Neural cell (in vitro differentiated cells): ENCODE results near the gene TIAM2. TPM values are rescaled to one million over a fixed set of nuclear protein-coding genes. Genes with fewer than 3 reads are reported as not detected.

Source experiments
- H2AFZ ChIP-seq: fragments of 200-600, 300-800 bp; sonication (generic), shearing (Covaris generic); 2 replicates; pipeline ENCODE4 v1.6.0; 2014; ENCODE audit warnings: low read depth, mild to moderate bottlenecking, antibody characterized with exemption, low read length, moderate library complexity
- H3F3A ChIP-seq: fragments of 200-600 bp; shearing (Covaris generic); 2 replicates; pipeline ENCODE4 v1.6.1; 2016; ENCODE audit warnings: mild to moderate bottlenecking, moderate library complexity, mixed read lengths, antibody characterized with exemption, low read length; ENCODE audit not compliant: insufficient read depth, poor library complexity, severe bottlenecking
- H3K27ac ChIP-seq: fragments of 200-600, 300-800 bp; sonication (generic), shearing (Covaris generic); 2 replicates; pipeline ENCODE4 v1.5.1; 2014; ENCODE audit warnings: mild to moderate bottlenecking, low read length, moderate library complexity
- H3K27me3 ChIP-seq: fragments of 300-800, 200-600 bp; sonication (generic), shearing (Covaris generic); 2 replicates; pipeline ENCODE4 v1.6.0; 2014; ENCODE audit warnings: mild to moderate bottlenecking, low read depth, low read length, moderate library complexity; ENCODE audit not compliant: insufficient read depth
- H3K36me3 ChIP-seq: fragments of 300-800, 200-600 bp; sonication (generic), shearing (Covaris generic); 2 replicates; pipeline ENCODE4 v1.5.1; 2014; ENCODE audit warnings: mild to moderate bottlenecking, antibody characterized with exemption, low read length, moderate library complexity; ENCODE audit not compliant: insufficient read depth
- H3K4me2 ChIP-seq: fragments of 300-800, 200-600 bp; sonication (generic), shearing (Covaris generic); 2 replicates; pipeline ENCODE4 v1.6.0; 2014; ENCODE audit warnings: mild to moderate bottlenecking, low read length
- H3K4me3 ChIP-seq: fragments of 300-800, 200-600 bp; sonication (generic), shearing (Covaris generic); 2 replicates; pipeline ENCODE4 v1.5.1; 2014; ENCODE audit warnings: mild to moderate bottlenecking, low read length, moderate library complexity
- H3K79me2 ChIP-seq: fragments of 200-600 bp; shearing (Covaris generic); replicated peaks from 2 replicates; pipeline ENCODE4 v1.6.0; 2014; ENCODE audit warnings: mild to moderate bottlenecking, low read length, moderate library complexity; ENCODE audit not compliant: insufficient read depth
- H3K9ac ChIP-seq: fragments of 300-800, 200-600 bp; sonication (generic), shearing (Covaris generic); 2 replicates; pipeline ENCODE4 v1.6.1; 2016; ENCODE audit warnings: mild to moderate bottlenecking, low read length, mixed read lengths
- H3K9me2 ChIP-seq: fragments of 200-600 bp; shearing (Covaris generic); 2 replicates; pipeline ENCODE4 v1.6.1; 2016; ENCODE audit warnings: mild to moderate bottlenecking, low read length, mixed read lengths; ENCODE audit not compliant: insufficient read depth
- H3K9me3 ChIP-seq: fragments of 200-600, 300-800 bp; sonication (generic), shearing (Covaris generic); 2 replicates; pipeline ENCODE4 v1.6.1; 2016; ENCODE audit warnings: mild to moderate bottlenecking, mixed run types, low read length, moderate library complexity, mixed read lengths
- H4K20me1 ChIP-seq: fragments of 200-600 bp; shearing (Covaris generic); 2 replicates; pipeline ENCODE4 v1.6.1; 2016; ENCODE audit warnings: mild to moderate bottlenecking, mixed run types; ENCODE audit not compliant: insufficient read depth
- CTCF ChIP-seq: fragments of 450-650 bp; IDR thresholded peaks from 2 replicates; pipeline ENCODE4 v1.5.1; 2014; ENCODE audit warnings: antibody characterized with exemption, mild to moderate bottlenecking, moderate library complexity; ENCODE audit not compliant: poor library complexity, severe bottlenecking
- EP300 ChIP-seq: fragments of 450-650 bp; conservative IDR thresholded peaks from 2 replicates; pipeline ENCODE4 v1.6.1; 2014; ENCODE audit warnings: antibody characterized with exemption, mild to moderate bottlenecking, moderate library complexity; ENCODE audit not compliant: poor library complexity, severe bottlenecking
- EZH2 ChIP-seq: fragments of 200-600, 300-800 bp; shearing (Covaris generic), sonication (generic); IDR thresholded peaks from 2 replicates; pipeline ENCODE4 v1.6.1; 2014; ENCODE audit warnings: antibody characterized with exemption, low read length, borderline replicate concordance, mild to moderate bottlenecking; ENCODE audit not compliant: insufficient read depth, poor library complexity, severe bottlenecking
- MXI1 ChIP-seq: fragments of 450-650 bp; conservative IDR thresholded peaks from 2 replicates; pipeline ENCODE4 v1.6.1; 2014; ENCODE audit warnings: antibody characterized with exemption, mild to moderate bottlenecking; ENCODE audit not compliant: poor library complexity, severe bottlenecking
- POLR2AphosphoS5 ChIP-seq: IDR thresholded peaks from 2 replicates; pipeline ENCODE4 v1.6.1; 2012
- RAD21 ChIP-seq: fragments of 450-650 bp; conservative IDR thresholded peaks from 2 replicates; pipeline ENCODE4 v1.6.1; 2014; ENCODE audit warnings: antibody characterized with exemption, mild to moderate bottlenecking, moderate library complexity
- SMC3 ChIP-seq: fragments of 450-650 bp; conservative IDR thresholded peaks from 2 replicates; pipeline ENCODE4 v1.6.1; 2014; ENCODE audit warnings: antibody characterized with exemption, mild to moderate bottlenecking, moderate library complexity; ENCODE audit not compliant: poor library complexity
- TAF1 ChIP-seq: IDR thresholded peaks from 2 replicates; pipeline ENCODE4 v1.6.1; 2012; ENCODE audit warnings: low read depth
- polyA plus RNA-seq: library from polyadenylated mRNA; depleted of rRNA; stranded (reverse); fragments of >200 nt; gene quantifications from 2 replicates; pipeline ENCODE4 v1.2.3, GENCODE V29; 2014
- TF ChIP-seq, protein P1 (sequence below): IDR thresholded peaks from 2 replicates; pipeline ENCODE4 v1.6.1; 2012; ENCODE audit warnings: borderline replicate concordance

TIAM2 gene
- polyA plus RNA-seq, 1 donor from 2014 or later = 73.3 TPM

DNA sequence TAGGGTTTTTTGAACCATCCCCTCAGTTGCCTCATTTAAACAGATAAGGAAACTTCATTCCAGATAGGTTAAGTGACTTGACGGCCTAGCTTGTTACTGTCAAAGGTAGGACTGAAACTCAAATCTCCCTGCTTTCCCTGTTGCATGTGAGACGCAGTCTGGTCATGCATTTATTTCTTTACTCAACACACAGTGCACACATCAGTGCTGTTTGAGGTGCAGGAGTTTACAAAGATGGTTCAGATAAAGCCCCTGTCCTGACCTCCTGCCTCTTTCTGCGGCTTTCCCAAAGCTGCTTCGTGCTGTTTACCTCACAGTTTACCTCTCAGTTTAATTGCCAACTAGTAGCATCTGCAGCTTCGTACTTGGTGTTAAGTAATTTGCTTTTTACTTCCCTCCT is 26.6 kb downstream of the TIAM2 start:
- H3K36me3 ChIP-seq = no peaks in the 10 kb centered on the region
- H3K27ac ChIP-seq = no peak overlapping the region
- no peak overlapping the region for H3K4me2 ChIP-seq
- H4K20me1 ChIP-seq = no peaks in the 10 kb centered on the region
- H3K9me3 ChIP-seq = no peaks in the 10 kb centered on the region
- H3K27me3 ChIP-seq = no peaks in the 10 kb centered on the region
- H3K79me2 ChIP-seq = no peaks in the 10 kb centered on the region
- H3K9ac ChIP-seq = no peak overlapping the region
- no peaks in the 10 kb centered on the region for H3K9me2 ChIP-seq
- H3K4me3 ChIP-seq = no peak overlapping the region
- TF ChIP-seq TAF1 (no peak), POLR2AphosphoS5 (no peak), SMC3 (no peak), MXI1 (no peak), RAD21 (no peak)
- TF ChIP-seq, protein P1, sequence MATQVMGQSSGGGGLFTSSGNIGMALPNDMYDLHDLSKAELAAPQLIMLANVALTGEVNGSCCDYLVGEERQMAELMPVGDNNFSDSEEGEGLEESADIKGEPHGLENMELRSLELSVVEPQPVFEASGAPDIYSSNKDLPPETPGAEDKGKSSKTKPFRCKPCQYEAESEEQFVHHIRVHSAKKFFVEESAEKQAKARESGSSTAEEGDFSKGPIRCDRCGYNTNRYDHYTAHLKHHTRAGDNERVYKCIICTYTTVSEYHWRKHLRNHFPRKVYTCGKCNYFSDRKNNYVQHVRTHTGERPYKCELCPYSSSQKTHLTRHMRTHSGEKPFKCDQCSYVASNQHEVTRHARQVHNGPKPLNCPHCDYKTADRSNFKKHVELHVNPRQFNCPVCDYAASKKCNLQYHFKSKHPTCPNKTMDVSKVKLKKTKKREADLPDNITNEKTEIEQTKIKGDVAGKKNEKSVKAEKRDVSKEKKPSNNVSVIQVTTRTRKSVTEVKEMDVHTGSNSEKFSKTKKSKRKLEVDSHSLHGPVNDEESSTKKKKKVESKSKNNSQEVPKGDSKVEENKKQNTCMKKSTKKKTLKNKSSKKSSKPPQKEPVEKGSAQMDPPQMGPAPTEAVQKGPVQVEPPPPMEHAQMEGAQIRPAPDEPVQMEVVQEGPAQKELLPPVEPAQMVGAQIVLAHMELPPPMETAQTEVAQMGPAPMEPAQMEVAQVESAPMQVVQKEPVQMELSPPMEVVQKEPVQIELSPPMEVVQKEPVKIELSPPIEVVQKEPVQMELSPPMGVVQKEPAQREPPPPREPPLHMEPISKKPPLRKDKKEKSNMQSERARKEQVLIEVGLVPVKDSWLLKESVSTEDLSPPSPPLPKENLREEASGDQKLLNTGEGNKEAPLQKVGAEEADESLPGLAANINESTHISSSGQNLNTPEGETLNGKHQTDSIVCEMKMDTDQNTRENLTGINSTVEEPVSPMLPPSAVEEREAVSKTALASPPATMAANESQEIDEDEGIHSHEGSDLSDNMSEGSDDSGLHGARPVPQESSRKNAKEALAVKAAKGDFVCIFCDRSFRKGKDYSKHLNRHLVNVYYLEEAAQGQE = no peak
- H2AFZ ChIP-seq = no peak overlapping the region
- H3F3A ChIP-seq = no peaks in the 10 kb centered on the region

DNA sequence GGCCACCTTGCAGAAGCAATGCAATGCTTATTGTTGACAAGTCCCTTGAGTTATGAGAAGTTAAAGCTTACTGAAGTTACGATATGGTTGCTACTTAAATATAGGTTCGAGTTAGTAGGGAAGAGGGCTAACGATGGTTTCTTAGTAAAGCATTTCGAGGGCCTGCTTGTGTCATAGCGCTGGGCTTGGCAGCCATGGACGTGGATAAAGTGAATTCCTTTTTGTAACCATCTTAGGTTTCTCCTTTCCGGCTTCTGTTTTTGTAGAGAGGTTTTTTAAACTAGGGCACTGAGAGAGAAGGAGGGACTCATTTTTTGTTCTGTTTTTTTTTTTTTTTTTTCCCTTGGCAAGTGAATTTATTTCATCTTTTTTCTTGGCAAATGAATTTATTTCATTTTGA is 27.6 kb downstream of the TIAM2 start:
- H3K9me2 ChIP-seq = no peaks in the 10 kb centered on the region
- no peak overlapping the region for H3K27ac ChIP-seq
- no peak overlapping the region for H3K4me3 ChIP-seq
- no peak overlapping the region for H2AFZ ChIP-seq
- no peaks in the 10 kb centered on the region for H3K79me2 ChIP-seq
- no peaks in the 10 kb centered on the region for H3K9me3 ChIP-seq
- H4K20me1 ChIP-seq = no peaks in the 10 kb centered on the region
- H3K4me2 ChIP-seq = no peak overlapping the region
- H3K36me3 ChIP-seq = no peaks in the 10 kb centered on the region
- no peaks in the 10 kb centered on the region for H3K27me3 ChIP-seq
- TF ChIP-seq CTCF = no peak
- no peak for TF ChIP-seq SMC3
- no peak for TF ChIP-seq MXI1
- TF ChIP-seq EP300 = no peak
- TF ChIP-seq, protein P1 = no peak
- no peak for TF ChIP-seq EZH2
- TF ChIP-seq RAD21 = no peak
- H3F3A ChIP-seq = no peaks in the 10 kb centered on the region
- H3K9ac ChIP-seq = no peak overlapping the region
